GM12892 (cell line): ENCODE measurements around the gene PCDHA7.

Experiments
- DNase-seq: peaks from one replicate; pipeline ENCODE4 v3.0.0; 2011; ENCODE audit not compliant: insufficient read length
- FAIRE-seq: peaks from 2 replicates; lab custom pipeline; 2011; peaks lifted over from hg19 to GRCh38; lab: Jason Lieb, UNC
- POLR2A ChIP-seq: IDR thresholded peaks from 2 replicates; pipeline ENCODE4 v1.6.1; 2011; ENCODE audit warnings: low read depth, low read length, control low read depth
- POLR2AphosphoS5 ChIP-seq: IDR thresholded peaks from 2 replicates; pipeline ENCODE4 v1.6.1; 2011; ENCODE audit warnings: low read depth, low read length, control low read depth
- TAF1 ChIP-seq: IDR thresholded peaks from 2 replicates; pipeline ENCODE4 v1.6.1; 2011; ENCODE audit warnings: low read depth, mild to moderate bottlenecking, control low read depth, low read length, borderline replicate concordance

The PCDHA7 gene

GRCh38 chr5:140883927-140884697 lies 50.0 kb downstream of the PCDHA7 start:
- TF ChIP-seq POLR2A, result no peak
- no peak for TF ChIP-seq TAF1
- no peak for TF ChIP-seq POLR2AphosphoS5
- no peak for FAIRE-seq
- no peak for DNase-seq
